Neural cell (in vitro differentiated cells): ENCODE measurements around the gene OVAAL.
"Not testable (repeated sequence)": the region's sequence is repeated elsewhere in the genome, so short reads cannot be mapped to it uniquely, and the experiment has no call there.

Experiments used
- POLR2AphosphoS5 ChIP-seq: IDR thresholded peaks from 2 replicates; pipeline ENCODE4 v1.6.1; 2012
- TF ChIP-seq, protein P1 (sequence below): fragments of 450-650 bp; IDR thresholded peaks from 2 replicates; pipeline ENCODE4 v1.5.1; 2014; ENCODE audit warnings: antibody characterized with exemption, mild to moderate bottlenecking, moderate library complexity; ENCODE audit not compliant: poor library complexity, severe bottlenecking

DNA sequence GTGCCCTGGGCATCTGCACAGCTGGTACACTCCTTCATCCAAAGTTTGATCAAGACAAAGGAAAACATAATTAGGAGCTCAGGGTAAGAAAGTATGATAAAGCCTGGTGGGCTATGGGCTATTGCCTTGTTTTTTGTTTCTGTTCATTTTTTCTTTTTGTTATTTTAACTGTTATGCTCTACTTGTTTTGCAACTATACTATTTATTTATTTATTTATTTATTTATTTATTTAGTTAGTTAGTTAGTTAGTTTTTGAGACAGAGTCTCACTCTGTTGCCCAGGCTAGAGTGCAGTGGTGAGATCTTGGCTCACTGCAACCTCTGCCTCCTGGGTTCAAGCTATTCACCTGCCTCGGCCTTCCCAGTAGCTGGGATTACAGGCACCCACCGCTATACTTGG lies 5.7 kb upstream of the OVAAL start:
- TF ChIP-seq, protein P1, sequence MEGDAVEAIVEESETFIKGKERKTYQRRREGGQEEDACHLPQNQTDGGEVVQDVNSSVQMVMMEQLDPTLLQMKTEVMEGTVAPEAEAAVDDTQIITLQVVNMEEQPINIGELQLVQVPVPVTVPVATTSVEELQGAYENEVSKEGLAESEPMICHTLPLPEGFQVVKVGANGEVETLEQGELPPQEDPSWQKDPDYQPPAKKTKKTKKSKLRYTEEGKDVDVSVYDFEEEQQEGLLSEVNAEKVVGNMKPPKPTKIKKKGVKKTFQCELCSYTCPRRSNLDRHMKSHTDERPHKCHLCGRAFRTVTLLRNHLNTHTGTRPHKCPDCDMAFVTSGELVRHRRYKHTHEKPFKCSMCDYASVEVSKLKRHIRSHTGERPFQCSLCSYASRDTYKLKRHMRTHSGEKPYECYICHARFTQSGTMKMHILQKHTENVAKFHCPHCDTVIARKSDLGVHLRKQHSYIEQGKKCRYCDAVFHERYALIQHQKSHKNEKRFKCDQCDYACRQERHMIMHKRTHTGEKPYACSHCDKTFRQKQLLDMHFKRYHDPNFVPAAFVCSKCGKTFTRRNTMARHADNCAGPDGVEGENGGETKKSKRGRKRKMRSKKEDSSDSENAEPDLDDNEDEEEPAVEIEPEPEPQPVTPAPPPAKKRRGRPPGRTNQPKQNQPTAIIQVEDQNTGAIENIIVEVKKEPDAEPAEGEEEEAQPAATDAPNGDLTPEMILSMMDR: not testable (repeated sequence)
- TF ChIP-seq POLR2AphosphoS5: not testable (repeated sequence)
